HG02981 (cell line): ENCODE measurements around the gene ANKLE1.
"Not testable (repeated sequence)": the region's sequence is repeated elsewhere in the genome, so short reads cannot be mapped to it uniquely, and the experiment has no call there.

Source experiments
- ATAC-seq: cut with Tn5 transposase; IDR thresholded peaks from one replicate; pipeline ENCODE4 v1.9.1; 2021; ENCODE audit warnings: mild to moderate bottlenecking, moderate library complexity; ENCODE audit not compliant: unreplicated experiment

ANKLE1 gene

DNA sequence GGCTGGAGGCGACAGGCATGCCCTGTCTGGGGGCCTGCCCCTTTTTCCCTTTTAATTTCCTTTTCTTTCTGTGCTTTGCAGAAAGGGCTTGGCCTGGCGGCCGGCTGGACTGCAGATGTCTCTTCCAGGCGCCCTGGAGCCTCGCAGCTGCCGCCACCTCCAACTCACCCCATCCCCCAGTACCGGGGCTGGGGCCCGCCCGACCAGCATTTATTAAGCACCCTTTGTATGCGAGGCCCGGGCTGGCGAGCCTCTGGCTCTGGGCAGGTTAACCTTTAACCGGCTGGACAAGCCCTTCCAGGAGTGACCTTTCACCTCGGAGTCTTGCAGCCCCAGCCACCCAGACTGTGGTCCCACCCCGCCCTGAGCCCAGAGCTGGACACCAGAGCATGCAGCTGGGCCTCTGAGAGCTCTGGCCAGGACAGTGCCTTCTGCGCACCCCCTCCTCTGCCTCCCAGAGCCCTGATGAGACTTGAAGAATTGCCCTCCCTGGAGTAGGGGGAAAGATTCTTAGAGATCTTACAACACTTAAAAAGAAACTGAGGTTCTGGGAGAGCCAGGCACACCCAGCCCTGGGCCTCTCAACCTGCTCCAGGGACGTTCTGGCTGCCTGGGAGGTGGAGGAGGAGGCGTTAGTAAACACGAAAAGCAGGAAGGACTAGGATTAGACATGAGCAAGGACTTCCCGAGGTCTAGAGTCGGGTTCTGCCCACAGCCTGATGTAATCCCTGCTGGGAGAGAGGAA lies 34.8 kb upstream of the ANKLE1 start:
- ATAC-seq: no peak

DNA sequence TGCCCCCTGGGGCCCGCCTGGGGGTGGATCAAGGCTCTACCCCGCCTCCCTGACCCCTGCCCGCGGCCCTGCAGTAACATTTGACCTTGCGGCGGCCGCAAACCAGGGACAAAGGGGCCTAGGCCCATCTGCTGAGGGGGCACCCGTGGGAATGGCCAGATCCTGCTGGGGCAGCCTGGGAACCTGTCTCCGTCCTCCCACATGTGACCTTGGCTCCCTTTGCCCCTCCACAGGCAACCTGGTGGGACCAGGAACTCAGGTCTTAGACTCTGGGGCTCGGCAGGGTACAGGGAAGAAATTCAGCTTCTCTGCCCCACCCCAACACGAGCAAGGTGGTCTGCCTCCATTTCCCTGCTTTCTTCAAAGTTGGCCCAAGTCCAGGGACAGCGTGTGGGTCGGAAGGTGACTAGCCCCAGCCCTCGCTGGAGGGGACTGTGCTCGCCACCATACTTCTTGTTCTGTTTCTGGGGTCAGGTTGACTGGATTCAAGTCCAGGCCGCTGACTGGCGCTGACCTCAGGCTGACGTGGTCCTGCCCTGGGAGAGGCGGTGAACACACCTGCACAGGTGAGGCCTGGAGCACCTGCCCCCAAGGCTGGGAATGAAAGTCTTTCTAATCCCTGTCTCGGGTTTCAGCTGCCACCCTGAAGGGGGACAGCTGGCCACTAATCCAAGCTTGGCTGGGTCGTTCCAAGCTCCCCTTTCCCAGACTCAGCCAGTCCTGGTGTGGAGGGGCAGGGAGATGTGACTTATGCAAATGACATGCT lies 33.5 kb upstream of the ANKLE1 start:
- no peak for ATAC-seq

DNA sequence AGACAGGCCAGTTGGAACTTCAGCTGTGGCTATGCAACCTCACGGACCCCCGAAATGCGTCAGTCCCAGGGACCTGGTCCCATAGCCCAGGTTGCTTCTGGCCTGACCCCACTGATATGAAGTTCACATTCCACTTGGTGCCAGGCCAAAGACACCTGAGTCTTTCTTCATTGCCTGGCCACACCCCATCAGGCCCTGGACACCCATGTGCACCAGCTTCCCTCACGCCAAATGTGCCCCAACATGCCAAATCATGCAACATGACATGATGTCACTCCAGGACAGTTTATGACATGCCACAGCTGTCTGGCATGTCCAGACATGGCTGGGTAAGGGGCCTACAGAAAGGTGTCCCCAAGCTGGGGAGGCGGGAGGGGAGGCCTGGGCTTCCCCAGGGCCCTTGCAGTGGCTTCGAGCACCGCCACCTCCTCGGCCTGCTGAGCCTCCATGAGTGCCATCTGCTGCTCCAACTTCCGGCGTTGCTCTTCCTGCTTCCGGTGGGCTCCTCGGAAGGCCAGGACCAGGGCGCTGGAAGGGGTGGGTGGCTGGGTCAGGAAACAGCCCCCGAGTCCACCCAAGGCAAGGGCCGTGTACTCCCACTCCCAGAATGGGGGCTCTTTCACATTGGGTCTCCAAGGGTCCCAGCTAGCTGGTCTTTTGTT lies 31.7 kb upstream of the ANKLE1 start:
- ATAC-seq: no peak

GRCh38 chr19:17254636-17255035 lies 27.1 kb upstream of the ANKLE1 start:
- no peak for ATAC-seq

DNA sequence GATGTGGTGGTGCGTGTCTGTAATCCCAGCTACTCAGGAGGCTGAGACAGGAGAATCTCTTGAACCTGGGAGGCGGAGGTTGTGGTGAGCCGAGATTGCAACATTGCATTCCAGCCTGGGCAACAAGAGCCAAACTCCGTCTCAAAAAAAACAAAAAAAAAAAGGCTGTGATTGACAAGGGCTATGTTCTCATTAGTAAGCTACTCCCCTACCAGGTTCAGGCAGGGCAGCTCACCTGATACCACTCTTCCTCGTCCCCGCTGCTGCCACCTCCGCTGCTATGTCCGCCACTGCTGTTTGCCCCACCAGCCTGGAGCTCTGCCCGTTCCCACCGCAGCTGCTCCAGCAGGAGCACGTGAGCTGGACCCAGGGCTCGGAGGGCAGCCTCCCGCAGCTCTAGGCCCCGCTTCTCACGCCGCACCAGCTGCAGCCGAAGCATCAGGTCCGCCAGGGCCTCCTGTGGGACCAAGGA lies 26.5 kb upstream of the ANKLE1 start:
- ATAC-seq: no peak

- ATAC-seq: no peak
These were observed 25.6 kb upstream of the ANKLE1 start for GRCh38 chr19:17256130-17256529.

- ATAC-seq: no peak
These were observed 22.5 kb upstream of the ANKLE1 start for GRCh38 chr19:17259118-17259780.

GRCh38 chr19:17259934-17260333 lies 21.8 kb upstream of the ANKLE1 start:
- ATAC-seq: no peak

DNA sequence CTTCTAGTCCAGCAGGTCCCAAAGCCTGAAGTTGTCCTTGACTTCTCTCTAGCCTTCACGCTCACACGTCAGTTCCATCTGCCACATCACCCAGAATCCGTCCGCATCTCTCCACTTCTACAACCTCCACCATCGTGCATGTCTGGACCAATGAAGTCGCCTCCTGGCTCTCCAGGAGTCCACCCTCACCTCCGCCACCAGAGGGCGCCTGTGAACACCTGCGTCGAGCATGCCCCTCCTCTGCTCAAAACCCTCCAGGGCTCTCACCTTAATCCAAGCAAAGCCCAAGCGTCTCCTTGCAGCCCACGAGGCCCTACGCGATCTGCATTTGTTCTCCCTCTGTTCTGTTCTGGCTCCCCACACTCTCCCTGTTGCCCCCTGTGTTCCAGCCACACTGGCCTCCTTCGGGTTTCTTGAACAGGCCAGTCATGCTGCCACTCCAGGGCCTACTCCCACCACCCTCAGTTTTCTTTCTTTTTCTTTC lies 20.8 kb upstream of the ANKLE1 start:
- peak; percentile 69 for ATAC-seq

- ATAC-seq: no peak
These were observed 19.1 kb upstream of the ANKLE1 start for GRCh38 chr19:17262557-17262956.

DNA sequence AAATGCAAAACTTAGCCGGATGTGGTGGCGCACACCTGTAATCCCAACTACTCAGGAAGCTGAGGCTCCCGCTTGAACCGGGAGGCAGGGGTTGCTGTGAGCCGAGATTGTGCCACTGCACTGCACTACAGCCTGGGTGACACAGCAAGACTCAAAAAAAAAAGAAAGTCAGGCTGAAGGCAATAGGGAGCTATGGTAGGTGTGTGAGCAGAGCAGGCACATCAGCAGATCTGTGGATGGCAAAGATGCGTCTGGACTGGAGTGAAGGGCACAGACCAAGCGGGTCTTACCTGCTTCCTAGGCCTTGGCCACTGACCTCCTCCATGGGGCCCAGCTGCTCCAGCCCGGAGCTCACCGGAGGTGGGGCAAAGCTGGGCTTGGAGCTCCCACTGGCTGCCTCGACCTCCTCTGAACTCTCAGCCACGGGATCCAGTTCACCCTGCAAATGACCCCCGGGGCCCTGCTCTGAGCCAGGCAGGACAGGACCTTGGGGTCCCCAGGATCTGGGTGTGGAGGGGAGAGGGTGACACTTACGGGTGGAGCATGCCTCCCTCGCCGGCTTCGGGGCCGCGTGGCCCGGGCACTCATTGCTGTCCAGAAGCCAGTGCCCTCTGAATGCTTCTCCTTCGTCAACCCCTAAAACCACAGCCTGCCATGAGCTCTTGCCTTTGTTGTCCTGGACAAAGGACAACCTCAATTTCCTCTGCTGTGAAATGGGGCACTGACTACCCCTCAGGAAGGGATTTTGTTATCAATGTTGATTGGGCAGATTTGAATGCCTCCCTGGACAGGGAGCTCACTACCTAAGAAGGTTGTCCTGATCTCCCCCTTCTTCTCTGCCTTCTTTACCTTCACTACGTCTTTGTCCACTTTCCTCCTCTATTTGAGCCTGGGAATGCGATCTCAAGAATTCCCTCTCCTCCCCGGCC lies 17.7 kb upstream of the ANKLE1 start:
- no peak for ATAC-seq

DNA sequence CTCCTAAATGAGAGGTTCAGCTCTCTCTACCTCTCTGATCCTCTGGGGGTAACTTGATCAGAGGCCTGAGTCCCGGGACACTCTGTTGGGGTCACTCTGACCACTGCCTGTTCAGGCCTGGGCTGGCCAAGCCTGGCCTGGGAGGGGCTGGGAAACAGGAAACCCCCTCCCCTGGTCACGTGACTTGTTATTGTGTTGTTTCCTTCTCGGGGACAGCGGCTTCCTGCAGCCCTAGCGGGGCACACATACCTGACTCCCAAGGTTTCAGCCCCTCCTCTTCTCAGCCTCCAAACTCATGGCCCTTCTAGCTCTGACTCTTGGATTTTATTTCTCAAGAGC lies 17.1 kb upstream of the ANKLE1 start, which contains the start of gene USHBP1:
Gene USHBP1 (minus strand): TSS at position 105 of the 339 bp plus-strand sequence. CDS start 446 bp downstream, outside the sequence.
- no peak for ATAC-seq

- no peak for ATAC-seq
These were observed 15.7 kb upstream of the ANKLE1 start for GRCh38 chr19:17266026-17266425.

DNA sequence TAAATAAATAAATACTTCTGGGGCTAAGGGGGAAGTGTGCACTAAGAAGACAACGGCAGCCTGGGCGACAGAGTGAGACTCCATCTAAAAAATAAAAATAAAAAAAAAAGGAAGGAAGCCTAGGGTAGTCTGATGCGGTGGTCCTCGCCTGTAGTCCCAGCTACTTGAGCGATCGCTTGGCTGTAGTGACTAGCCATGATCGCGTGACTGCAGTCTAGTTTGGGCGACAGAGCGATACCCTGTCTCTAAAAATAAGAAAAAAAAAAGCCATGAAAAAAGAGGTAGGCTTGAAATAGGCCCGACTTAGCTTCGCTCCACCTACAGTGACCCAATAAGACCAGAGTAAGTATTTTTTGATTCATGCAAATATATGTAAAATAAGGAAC lies 15.1 kb upstream of the ANKLE1 start:
- no peak for ATAC-seq

- peak; percentile 87 for ATAC-seq
These were observed 14.5 kb upstream of the ANKLE1 start, which contains the start of gene BABAM1 for GRCh38 chr19:17266975-17267788. Gene BABAM1 (plus strand): TSS chr19:17267443. CDS start chr19:17268807, 1,364 bp downstream.

DNA sequence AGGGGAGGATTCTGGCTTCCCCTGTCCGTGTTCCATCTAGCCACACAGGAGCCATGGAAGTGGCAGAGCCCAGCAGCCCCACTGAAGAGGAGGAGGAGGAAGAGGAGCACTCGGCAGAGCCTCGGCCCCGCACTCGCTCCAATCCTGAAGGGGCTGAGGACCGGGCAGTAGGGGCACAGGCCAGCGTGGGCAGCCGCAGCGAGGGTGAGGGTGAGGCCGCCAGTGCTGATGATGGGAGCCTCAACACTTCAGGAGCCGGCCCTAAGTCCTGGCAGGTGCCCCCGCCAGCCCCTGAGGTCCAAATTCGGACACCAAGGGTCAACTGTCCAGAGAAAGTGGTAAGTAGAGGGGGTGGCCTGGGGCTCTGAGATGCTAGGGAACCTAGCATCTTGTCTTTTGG lies 12.9 kb upstream of the ANKLE1 start:
- ATAC-seq: no peak

GRCh38 chr19:17274892-17275291 lies 6.8 kb upstream of the ANKLE1 start:
- ATAC-seq: not testable (repeated sequence)

- ATAC-seq: no peak
These were observed 6.1 kb upstream of the ANKLE1 start for GRCh38 chr19:17275441-17276175.
